Right renal cortex interstitium (tissue), 3 donors: ENCODE results near the gene DIS3. TPM values are rescaled to one million over a fixed set of nuclear protein-coding genes. Genes with fewer than 3 reads are reported as not detected.
"Not testable (repeated sequence)": the region's sequence is repeated elsewhere in the genome, so short reads cannot be mapped to it uniquely, and the experiment has no call there.

Experiments
- DNase-seq, 3 donors: peaks; one replicate each; pipeline ENCODE4 v3.0.0-alpha.2; 2013; ENCODE audit warnings: low read depth in 3 of 3, low spot score in 2 of 3
- polyA plus RNA-seq, 3 donors: library from polyadenylated mRNA; unstranded; fragments of 120-200 nt; gene quantifications; one replicate each; pipeline ENCODE4 v1.2.1, GENCODE V29; 2013; ENCODE audit not compliant: insufficient read length in 3 of 3

Gene DIS3
- polyA plus RNA-seq, 3 donors = 38.1 to 43.1 (median 42.9) TPM

GRCh38 chr13:72754111-72754510 is 27.6 kb downstream of the DIS3 start:
- no peak for DNase-seq

DNA sequence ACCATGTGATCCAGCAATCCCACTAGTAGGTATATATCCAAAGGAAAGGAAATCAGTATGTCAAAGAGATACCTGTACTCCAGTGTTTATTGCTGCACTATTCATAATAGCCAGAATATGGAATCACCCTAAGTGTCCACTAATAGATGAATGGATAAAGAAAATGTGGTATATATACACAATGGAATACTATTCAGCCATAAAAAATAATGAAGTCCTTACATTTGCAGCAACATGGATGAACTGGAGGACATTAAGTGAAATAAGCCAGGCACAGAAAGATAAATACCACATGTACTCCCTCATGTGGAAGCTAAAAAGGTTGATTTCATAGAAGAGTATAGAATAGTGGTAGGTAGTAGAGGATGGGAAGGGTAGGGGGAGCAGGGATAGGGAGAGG is 30.5 kb downstream of the DIS3 start:
- no peak for DNase-seq

GRCh38 chr13:72745260-72745659 is 36.4 kb downstream of the DIS3 start:
- no peak for DNase-seq

DNA sequence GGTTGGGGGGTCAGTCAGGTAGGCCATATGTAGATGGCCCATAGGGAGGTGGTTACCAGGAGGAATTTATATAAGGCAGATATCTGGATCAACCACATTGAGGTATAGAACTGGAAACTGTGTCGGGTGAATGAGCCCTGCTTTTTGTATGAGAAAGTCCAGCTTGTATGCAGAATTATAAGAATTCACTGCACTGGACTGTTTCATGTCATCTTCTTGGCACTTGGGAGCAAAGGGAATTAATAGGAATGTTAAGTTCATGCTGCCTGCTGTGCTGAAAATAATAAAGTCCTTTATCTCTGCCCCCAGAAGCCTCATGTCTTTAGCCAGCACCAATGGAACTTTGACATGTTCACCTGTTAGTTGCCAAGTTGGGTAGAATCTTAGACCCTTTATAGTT is 41.7 kb downstream of the DIS3 start:
- no peak for DNase-seq

- no peak for DNase-seq
Observed at GRCh38 chr13:72737033-72737432, 44.7 kb downstream of the DIS3 start.

DNA sequence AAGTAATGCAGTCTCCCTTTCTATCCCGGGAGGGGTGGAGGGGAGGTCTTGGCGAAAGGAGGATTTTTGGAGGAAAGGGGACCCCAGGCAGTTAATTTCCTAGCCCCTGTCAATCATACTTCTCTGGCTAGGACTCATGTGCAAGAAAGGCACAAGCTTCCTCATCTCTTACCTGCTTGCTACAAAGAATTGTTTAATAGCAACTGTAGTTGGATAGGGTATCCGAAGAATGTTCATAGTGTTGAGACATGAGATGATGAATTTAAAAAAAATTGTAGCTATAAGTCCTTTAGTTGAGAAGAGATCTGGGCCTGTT is 53.5 kb downstream of the DIS3 start:
- no peak for DNase-seq

DNA sequence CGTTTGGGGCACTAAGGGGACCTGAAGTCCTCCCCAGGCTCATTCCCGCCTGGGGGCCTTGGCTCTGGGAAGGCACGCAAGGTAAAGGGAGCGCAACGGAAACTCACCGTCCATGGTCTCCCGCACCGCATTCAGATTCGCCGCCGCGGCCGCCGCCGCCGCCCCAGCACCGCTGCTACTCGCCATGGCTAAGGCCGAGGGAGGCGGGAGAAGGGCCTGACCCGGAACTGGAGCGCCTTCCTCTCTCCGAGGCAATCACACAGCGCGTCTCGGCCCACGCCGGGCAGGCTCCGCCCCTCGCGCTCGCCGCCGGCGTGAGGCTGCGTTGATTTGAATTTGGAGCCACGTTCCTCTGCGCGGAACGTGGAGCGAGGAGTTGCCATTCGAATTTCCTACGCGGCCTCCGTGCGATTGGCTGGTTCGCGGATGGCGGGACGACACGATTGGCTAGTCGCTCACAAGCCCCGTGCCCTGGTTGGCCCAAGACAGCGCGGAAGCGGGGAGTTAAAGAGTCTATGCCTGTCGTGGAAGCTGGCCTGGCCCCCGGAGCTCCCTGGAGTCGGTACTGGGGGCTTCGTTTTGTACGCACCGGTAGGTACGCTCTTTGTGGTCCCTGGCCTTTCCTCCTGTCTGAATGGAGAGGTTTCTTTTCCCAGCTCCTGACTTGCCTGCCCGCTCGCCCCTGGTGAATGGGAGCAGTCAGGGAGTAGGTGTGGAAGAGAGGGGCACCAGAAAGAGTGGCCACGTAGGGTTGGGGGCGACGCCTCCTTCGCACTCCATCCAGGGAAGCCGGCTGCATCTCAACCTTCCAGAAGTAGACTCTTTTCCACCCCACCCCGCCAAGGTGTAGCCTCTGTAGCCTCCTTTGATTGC is 54.0 kb downstream of the DIS3 start, which contains the start of the genes BORA and MZT1:
Gene BORA, plus strand, starts transcription at position 507 of the 873 bp plus-strand sequence. CDS start 1,018 bp downstream, outside the sequence.
Gene MZT1, minus strand, starts transcription at position 213 of the 873 bp plus-strand sequence. Its CDS starts 27 bp downstream, at position 186.
- peak; percentile 85 to 93 (median 89) for DNase-seq

DNA sequence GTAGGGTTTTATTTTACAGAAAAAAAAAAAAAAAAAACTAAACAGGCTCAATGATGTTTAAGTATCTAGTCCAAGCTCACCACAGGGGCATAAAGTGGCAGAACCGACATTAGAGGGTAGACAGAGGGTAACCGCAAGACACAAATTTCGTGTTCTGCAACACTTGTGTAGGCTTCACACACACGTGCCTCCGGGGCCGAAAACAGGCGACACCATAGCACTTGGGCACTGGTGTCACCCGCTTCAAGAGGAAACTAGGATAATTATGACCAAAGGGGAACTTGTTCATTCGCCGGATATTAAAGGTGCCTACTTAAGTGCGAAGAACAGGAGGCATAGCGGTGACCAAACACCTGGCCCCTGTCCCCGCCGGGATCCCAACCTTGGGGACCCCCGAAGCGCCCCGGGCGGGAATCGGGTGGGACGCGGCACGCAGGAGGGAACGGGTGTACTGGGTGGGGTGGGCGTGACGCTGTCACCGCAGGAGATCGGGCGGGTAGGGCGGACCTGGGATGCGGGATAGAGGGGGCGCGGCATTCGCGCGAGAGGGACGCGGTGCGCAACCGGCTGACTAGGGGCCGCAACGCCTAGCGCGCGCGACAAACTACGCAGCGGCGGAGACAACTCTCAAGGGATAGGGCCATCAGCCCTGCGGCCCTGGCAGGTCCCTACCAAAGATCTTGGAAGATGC is 54.8 kb downstream of the DIS3 start:
- DNase-seq = peak in 1 of 3 donors; percentile 23

DNA sequence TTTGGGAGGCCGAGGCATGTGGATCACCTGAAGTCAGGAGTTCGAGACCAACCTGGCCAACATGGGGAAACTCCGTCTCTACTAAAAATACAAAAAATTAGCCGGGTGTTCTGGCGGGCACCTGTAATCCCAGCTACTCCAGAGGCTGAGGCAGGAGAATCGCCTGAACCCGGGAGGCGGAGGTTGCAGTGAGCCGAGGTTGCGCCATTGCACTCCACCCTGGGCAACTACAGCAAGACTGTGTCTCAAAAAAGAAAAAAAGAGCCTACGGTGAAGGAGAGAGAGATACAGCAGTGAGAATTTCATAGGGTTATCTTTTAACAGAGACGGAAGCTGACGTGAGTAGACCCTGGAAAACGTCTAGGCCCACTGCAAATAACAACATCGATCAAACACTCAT is 55.5 kb downstream of the DIS3 start:
- not testable (repeated sequence) for DNase-seq

- DNase-seq = no peak
Observed at GRCh38 chr13:72716776-72717175, 64.9 kb downstream of the DIS3 start.

Other genes starting within 250 kb of the DIS3 start
- 10 to 100 TPM; 18.5 to 23.1 (median 19.6) TPM for gene MZT1, start 54.3 kb downstream of the DIS3 start, polyA plus RNA-seq
- gene BORA, start 54.0 kb downstream of the DIS3 start, polyA plus RNA-seq = 10 to 100 TPM in 1 of 3 donors, 1 to 10 TPM in 2; 8.6 to 10.5 (median 9.0) TPM
- gene PIBF1, start 233 bp upstream of the DIS3 start, polyA plus RNA-seq = 10 to 100 TPM; 44.8 to 50.8 (median 45.1) TPM